SK-N-SH treated with all-trans-retinoic acid at 6 μM for 48 hours (cell line): ENCODE measurements around the gene CCDC137.
A peak's percentile ranks its signal among the peaks of the same experiment; 100 is the strongest.

Experiments used
- ATAC-seq: fragments of 200-7000 bp; cut with Tn5 transposase; 3 replicates; pipeline ENCODE4 v1.9.1; 2020; ENCODE audit warnings: mild to moderate bottlenecking, moderate library complexity
- ARNTL ChIP-seq: fragments of 450-650 bp; formaldehyde crosslinking; IDR thresholded peaks from 2 replicates; pipeline ENCODE4 v1.5.0; 2020; ENCODE audit warnings: low read depth, mild to moderate bottlenecking, moderate library complexity, borderline replicate concordance
- BACH2 ChIP-seq: fragments of 250-450 bp; sonication (Bioruptor Pico); IDR thresholded peaks from 2 replicates; pipeline ENCODE4 v1.9.0; 2021; ENCODE audit warnings: mild to moderate bottlenecking, borderline replicate concordance
- CSDC2 ChIP-seq: fragments of 250-450 bp; sonication (Bioruptor Pico); IDR thresholded peaks from 2 replicates; pipeline ENCODE4 v1.5.0; 2020; ENCODE audit warnings: mild to moderate bottlenecking, moderate library complexity
- ESRRG ChIP-seq: fragments of 250-450 bp; sonication (Bioruptor Pico); IDR thresholded peaks from 2 replicates; pipeline ENCODE4 v1.6.1; 2021; ENCODE audit warnings: mild to moderate bottlenecking
- GLIS3 ChIP-seq: fragments of 250-450 bp; sonication (Bioruptor Pico); IDR thresholded peaks from 2 replicates; pipeline ENCODE4 v1.5.0; 2020; ENCODE audit warnings: mild to moderate bottlenecking, moderate library complexity
- ISL1 ChIP-seq: fragments of 250-450 bp; sonication (Bioruptor Pico); IDR thresholded peaks from 2 replicates; pipeline ENCODE4 v2.1.2; 2022; ENCODE audit warnings: mild to moderate bottlenecking, moderate library complexity
- OSR1 ChIP-seq: fragments of 250-450 bp; sonication (Bioruptor Pico); IDR thresholded peaks from 2 replicates; pipeline ENCODE4 v1.8.0; 2022; ENCODE audit warnings: moderate library complexity, mild to moderate bottlenecking, inconsistent platforms
- PPARA ChIP-seq: fragments of 250-450 bp; sonication (Bioruptor Pico); IDR thresholded peaks from 2 replicates; pipeline ENCODE4 v1.5.0; 2020; ENCODE audit warnings: mild to moderate bottlenecking, borderline replicate concordance
- RARB ChIP-seq: fragments of 250-450 bp; sonication (Bioruptor Pico); IDR thresholded peaks from 2 replicates; pipeline ENCODE4 v1.8.0; 2021; ENCODE audit warnings: mild to moderate bottlenecking, moderate library complexity
- TCF4 ChIP-seq: fragments of 250-450 bp; sonication (Bioruptor Pico); IDR thresholded peaks from 2 replicates; pipeline ENCODE4 v1.8.0; 2021; ENCODE audit warnings: mild to moderate bottlenecking, moderate library complexity, borderline replicate concordance
- TOX ChIP-seq: fragments of 250-450 bp; sonication (Bioruptor Pico); IDR thresholded peaks from 2 replicates; pipeline ENCODE4 v1.8.0; 2021; ENCODE audit warnings: mild to moderate bottlenecking, moderate library complexity, borderline replicate concordance
- ZC3H10 ChIP-seq: fragments of 250-450 bp; sonication (Bioruptor Pico); IDR thresholded peaks from 2 replicates; pipeline ENCODE4 v1.5.1; 2021; ENCODE audit warnings: mild to moderate bottlenecking, moderate library complexity
- ZFP30 ChIP-seq: fragments of 450-650 bp; formaldehyde crosslinking; IDR thresholded peaks from 2 replicates; pipeline ENCODE4 v1.5.0; 2022; ENCODE audit warnings: mild to moderate bottlenecking, moderate library complexity
- ZNF70 ChIP-seq: fragments of 450-650 bp; formaldehyde crosslinking; IDR thresholded peaks from 2 replicates; pipeline ENCODE4 v1.5.0; 2020; ENCODE audit warnings: mild to moderate bottlenecking, moderate library complexity
- ZNF8 ChIP-seq: fragments of 450-650 bp; formaldehyde crosslinking; IDR thresholded peaks from 2 replicates; pipeline ENCODE4 v1.5.0; 2020; ENCODE audit warnings: mild to moderate bottlenecking, moderate library complexity
- TF ChIP-seq, protein P1 (sequence below): fragments of 250-450 bp; sonication (Bioruptor Pico); IDR thresholded peaks from 2 replicates; pipeline ENCODE4 v1.5.0; 2020; ENCODE audit warnings: mild to moderate bottlenecking, moderate library complexity
- TF ChIP-seq, protein P2 (sequence below): fragments of 250-450 bp; sonication (Bioruptor Pico); IDR thresholded peaks from 2 replicates; pipeline ENCODE4 v1.8.0; 2020; ENCODE audit warnings: mild to moderate bottlenecking, moderate library complexity, borderline replicate concordance
- TF ChIP-seq, protein P3 (sequence below): fragments of 250-450 bp; sonication (Bioruptor Pico); IDR thresholded peaks from 2 replicates; pipeline ENCODE4 v1.5.1; 2021; ENCODE audit warnings: mild to moderate bottlenecking, moderate library complexity
- TF ChIP-seq, protein P4 (sequence below): fragments of 250-450 bp; sonication (Bioruptor Pico); IDR thresholded peaks from 2 replicates; pipeline ENCODE4 v1.8.0; 2021; ENCODE audit warnings: low read depth, mild to moderate bottlenecking, moderate library complexity, borderline replicate concordance

The CCDC137 gene

DNA sequence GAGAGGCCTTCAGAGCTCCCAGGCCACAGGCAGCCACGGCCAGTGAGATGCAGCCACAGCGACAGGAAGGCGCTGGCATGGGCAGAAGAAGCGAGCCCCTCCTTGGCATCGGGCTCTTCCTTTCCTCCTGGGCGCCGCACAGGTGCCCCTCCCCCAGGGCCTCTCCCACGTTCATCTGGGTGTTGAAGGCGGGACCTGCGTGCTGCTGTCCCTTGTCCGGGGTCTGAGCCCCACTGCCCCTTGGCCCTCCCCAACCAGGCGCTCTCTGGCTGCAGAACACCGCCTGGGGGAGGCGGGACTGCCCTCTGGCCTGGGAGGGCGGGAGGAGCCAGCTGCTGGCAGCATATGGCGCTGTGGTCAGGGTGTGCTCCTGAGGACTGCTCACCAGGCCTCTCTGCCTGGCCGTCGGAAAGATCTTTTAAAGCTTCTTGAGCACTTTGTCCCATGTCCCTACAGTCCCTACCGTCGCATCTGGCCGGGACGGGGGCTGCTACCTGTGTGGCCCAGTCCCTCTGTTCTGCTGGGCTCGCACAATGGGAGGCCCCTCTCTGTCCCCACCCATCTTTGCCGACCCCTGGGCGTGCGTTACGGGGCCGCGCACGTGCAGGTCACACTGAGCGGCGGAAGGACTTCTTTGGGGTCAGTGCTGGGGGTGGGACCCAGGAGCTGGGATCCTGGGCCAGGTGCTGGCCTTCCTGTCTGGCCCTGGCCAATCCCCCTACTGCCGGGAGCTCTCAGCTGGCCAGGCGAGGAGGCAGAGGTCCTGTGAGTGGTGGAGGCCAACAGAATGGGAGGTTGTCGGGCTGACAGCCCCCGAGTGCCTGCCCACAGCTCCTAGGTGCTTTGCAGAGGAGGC, 47.2 kb downstream of the CCDC137 start:
- peak; percentile 0; the same call in 1 of the 3 replicates for ATAC-seq
- TF ChIP-seq ZFP30 (CRISPR knock-in tag) (no peak), PPARA (no peak), ARNTL (CRISPR knock-in tag) (no peak), TCF4 (CRISPR knock-in tag) (no peak), CSDC2 (CRISPR knock-in tag) (no peak), ZC3H10 (no peak)
- TF ChIP-seq, all 23 proteins: peak for 0

DNA sequence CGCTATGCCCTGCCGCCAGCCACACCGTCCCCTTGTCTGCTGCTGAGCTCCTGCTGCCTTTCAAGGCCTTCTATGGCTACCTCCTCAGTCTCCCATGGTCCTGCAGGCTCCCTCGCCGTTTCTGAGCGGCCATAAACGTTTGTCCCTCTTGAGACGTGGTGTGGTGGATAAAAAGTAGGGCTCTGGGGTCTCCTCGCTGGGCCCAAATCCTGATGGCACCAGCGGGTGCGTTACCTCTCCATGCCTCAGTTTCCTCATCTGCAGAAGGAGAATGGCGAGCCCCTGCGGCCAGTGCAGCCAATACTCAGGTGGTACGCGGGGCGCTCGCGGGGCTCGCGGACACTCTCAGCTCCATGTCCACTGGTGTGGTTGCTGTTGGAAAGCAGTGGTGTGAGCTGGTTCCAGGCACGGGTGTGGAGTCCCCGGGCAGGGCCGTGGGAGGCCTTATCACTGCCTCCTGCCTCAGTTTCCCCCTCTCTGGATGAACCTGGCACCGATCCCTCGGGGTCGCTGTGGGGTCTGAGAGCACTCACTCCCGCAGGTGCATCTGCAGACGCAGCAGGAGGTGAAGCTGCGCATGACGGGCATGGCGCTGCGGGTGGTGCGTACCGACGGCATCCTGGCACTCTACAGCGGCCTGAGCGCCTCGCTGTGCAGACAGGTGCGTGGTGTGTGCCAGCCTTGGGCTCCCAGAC, 48.0 kb downstream of the CCDC137 start:
- no peak for TF ChIP-seq RARB (CRISPR knock-in tag)
- TF ChIP-seq, protein P1, sequence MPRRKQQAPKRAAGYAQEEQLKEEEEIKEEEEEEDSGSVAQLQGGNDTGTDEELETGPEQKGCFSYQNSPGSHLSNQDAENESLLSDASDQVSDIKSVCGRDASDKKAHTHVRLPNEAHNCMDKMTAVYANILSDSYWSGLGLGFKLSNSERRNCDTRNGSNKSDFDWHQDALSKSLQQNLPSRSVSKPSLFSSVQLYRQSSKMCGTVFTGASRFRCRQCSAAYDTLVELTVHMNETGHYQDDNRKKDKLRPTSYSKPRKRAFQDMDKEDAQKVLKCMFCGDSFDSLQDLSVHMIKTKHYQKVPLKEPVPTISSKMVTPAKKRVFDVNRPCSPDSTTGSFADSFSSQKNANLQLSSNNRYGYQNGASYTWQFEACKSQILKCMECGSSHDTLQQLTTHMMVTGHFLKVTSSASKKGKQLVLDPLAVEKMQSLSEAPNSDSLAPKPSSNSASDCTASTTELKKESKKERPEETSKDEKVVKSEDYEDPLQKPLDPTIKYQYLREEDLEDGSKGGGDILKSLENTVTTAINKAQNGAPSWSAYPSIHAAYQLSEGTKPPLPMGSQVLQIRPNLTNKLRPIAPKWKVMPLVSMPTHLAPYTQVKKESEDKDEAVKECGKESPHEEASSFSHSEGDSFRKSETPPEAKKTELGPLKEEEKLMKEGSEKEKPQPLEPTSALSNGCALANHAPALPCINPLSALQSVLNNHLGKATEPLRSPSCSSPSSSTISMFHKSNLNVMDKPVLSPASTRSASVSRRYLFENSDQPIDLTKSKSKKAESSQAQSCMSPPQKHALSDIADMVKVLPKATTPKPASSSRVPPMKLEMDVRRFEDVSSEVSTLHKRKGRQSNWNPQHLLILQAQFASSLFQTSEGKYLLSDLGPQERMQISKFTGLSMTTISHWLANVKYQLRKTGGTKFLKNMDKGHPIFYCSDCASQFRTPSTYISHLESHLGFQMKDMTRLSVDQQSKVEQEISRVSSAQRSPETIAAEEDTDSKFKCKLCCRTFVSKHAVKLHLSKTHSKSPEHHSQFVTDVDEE (CRISPR knock-in tag) = no peak
- no peak for TF ChIP-seq ZNF70 (CRISPR knock-in tag)
- TF ChIP-seq TCF4 (CRISPR knock-in tag) = no peak
- TF ChIP-seq, protein P2, sequence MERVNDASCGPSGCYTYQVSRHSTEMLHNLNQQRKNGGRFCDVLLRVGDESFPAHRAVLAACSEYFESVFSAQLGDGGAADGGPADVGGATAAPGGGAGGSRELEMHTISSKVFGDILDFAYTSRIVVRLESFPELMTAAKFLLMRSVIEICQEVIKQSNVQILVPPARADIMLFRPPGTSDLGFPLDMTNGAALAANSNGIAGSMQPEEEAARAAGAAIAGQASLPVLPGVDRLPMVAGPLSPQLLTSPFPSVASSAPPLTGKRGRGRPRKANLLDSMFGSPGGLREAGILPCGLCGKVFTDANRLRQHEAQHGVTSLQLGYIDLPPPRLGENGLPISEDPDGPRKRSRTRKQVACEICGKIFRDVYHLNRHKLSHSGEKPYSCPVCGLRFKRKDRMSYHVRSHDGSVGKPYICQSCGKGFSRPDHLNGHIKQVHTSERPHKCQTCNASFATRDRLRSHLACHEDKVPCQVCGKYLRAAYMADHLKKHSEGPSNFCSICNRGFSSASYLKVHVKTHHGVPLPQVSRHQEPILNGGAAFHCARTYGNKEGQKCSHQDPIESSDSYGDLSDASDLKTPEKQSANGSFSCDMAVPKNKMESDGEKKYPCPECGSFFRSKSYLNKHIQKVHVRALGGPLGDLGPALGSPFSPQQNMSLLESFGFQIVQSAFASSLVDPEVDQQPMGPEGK = no peak
- TF ChIP-seq, protein P3, sequence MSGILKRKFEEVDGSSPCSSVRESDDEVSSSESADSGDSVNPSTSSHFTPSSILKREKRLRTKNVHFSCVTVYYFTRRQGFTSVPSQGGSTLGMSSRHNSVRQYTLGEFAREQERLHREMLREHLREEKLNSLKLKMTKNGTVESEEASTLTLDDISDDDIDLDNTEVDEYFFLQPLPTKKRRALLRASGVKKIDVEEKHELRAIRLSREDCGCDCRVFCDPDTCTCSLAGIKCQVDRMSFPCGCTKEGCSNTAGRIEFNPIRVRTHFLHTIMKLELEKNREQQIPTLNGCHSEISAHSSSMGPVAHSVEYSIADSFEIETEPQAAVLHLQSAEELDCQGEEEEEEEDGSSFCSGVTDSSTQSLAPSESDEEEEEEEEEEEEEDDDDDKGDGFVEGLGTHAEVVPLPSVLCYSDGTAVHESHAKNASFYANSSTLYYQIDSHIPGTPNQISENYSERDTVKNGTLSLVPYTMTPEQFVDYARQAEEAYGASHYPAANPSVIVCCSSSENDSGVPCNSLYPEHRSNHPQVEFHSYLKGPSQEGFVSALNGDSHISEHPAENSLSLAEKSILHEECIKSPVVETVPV = no peak
- TF ChIP-seq CSDC2 (CRISPR knock-in tag) = no peak
- TF ChIP-seq TOX (CRISPR knock-in tag) = no peak
- TF ChIP-seq OSR1 (CRISPR knock-in tag) = no peak
- TF ChIP-seq ZFP30 (CRISPR knock-in tag) = no peak
- TF ChIP-seq ARNTL (CRISPR knock-in tag) = no peak
- TF ChIP-seq ZNF8 (CRISPR knock-in tag) = no peak
- TF ChIP-seq, all 23 proteins: peak for 0
- no peak for ATAC-seq

DNA sequence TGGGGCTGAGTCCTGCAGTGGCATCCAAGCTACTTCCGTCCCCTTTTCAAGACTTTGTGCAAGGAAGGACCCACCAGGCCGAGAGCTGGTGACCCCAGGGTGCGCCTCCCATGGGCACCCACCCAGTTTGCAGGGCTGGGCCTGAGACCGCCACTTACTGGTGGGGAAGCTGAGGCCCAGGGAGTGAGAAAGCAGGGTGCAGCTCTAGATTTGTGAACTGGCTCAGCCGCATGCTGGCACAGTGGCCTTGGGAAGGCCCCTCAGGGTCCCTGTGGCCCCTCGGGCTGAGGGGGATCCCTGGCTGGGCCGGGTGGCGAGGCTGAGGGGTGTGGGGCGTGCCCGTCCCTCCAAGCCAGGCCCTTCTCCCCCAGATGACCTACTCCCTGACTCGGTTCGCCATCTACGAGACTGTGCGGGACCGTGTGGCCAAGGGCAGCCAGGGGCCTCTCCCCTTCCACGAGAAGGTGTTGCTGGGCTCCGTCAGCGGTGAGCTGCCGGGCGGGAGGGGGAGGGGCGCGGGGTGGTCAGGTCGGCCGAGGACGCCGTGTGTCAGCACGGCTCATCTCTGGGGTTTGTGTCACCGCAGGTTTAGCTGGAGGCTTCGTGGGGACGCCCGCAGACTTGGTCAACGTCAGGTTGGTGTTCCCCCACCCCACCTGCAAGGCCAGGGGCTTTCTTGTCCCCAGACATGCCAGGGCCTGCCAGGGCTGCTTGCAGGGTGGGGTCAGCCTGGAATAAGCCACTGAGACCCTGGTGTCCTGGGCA, 48.8 kb downstream of the CCDC137 start:
- no peak for ATAC-seq
- TF ChIP-seq ARNTL (CRISPR knock-in tag) (no peak), ISL1 (CRISPR knock-in tag) (no peak), RARB (CRISPR knock-in tag) (no peak), ESRRG (CRISPR knock-in tag) (no peak), TCF4 (CRISPR knock-in tag) (no peak), GLIS3 (CRISPR knock-in tag) (no peak), ZC3H10 (no peak), TOX (CRISPR knock-in tag) (no peak), BACH2 (CRISPR knock-in tag) (no peak)
- TF ChIP-seq, protein P1 (CRISPR knock-in tag) = no peak
- TF ChIP-seq, protein P4, sequence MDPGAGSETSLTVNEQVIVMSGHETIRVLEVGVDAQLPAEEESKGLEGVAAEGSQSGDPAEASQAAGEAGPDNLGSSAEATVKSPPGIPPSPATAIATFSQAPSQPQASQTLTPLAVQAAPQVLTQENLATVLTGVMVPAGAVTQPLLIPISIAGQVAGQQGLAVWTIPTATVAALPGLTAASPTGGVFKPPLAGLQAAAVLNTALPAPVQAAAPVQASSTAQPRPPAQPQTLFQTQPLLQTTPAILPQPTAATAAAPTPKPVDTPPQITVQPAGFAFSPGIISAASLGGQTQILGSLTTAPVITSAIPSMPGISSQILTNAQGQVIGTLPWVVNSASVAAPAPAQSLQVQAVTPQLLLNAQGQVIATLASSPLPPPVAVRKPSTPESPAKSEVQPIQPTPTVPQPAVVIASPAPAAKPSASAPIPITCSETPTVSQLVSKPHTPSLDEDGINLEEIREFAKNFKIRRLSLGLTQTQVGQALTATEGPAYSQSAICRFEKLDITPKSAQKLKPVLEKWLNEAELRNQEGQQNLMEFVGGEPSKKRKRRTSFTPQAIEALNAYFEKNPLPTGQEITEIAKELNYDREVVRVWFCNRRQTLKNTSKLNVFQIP = no peak
- TF ChIP-seq, protein P2 = no peak
- TF ChIP-seq, protein P3 = no peak
